GM12878 (cell line): ENCODE measurements around the gene DRD3. TPM values are rescaled to one million over a fixed set of nuclear protein-coding genes. Genes with fewer than 3 reads are reported as not detected.

Experiments used
- ATAC-seq: fragments of 200-7000 bp; cut with Tn5 transposase; 3 replicates; pipeline ENCODE4 v1.9.1; 2020; ENCODE audit warnings: mild to moderate bottlenecking, moderate library complexity
- BruUV-seq: library from RNA; stranded (reverse); fragments of 400-500 nt; replicated peaks from 2 replicates; lab custom pipeline; 2021; lab: Mats Ljungman, UMichigan
- CTCF ChIA-PET: fragments of 300-600 bp; sonication (Branson Sonifier 250); formaldehyde crosslinking; extraction: SDS; loops from one replicate; lab custom pipeline; 2021; ENCODE audit warnings: inconsistent platforms; lab: Yijun Ruan, JAX
- POLR2A ChIA-PET: fragments of 350-600 bp; formaldehyde crosslinking; extraction: SDS; loops from one replicate; lab custom pipeline; 2021; ENCODE audit warnings: inconsistent platforms; lab: Charles Lee
- RAD21 ChIA-PET: fragments of 300-600 bp; sonication (Branson Sonifier 250); formaldehyde crosslinking; loops from one replicate; lab custom pipeline; 2023; ENCODE audit warnings: antibody characterized with exemption; ENCODE audit not compliant: unreplicated experiment; lab: Charles Lee
- SMC1A ChIA-PET: fragments of 300-600 bp; sonication (Branson Sonifier 250); formaldehyde crosslinking; loops from one replicate; lab custom pipeline; 2023; ENCODE audit not compliant: unreplicated experiment, uncharacterized antibody; lab: Charles Lee
- DNase-seq: peaks from one replicate; pipeline ENCODE4 v3.0.0-alpha.2; 2011; ENCODE audit warnings: low read depth, low spot score
- FAIRE-seq: peaks from 3 replicates; lab custom pipeline; 2011; peaks lifted over from hg19 to GRCh38; lab: Jason Lieb, UNC
- H2AFZ ChIP-seq: 2 replicates; pipeline ENCODE4 v1.6.0; 2011; ENCODE audit warnings: low read depth, low read length, control low read depth; ENCODE audit not compliant: control insufficient read depth
- H3K27ac ChIP-seq: 2 replicates; pipeline ENCODE4 v1.5.1; 2011; ENCODE audit warnings: control low read depth; ENCODE audit not compliant: control insufficient read depth, insufficient read depth
- H3K27me3 ChIP-seq, 2 experiments: replicated peaks in 1 of 2; 2 replicates each; pipeline versions ENCODE4 v1.6.0 to v1.6.1; 2011; ENCODE audit warnings: low read length in 1 of 2; ENCODE audit not compliant: control insufficient read depth in 2 of 2, insufficient read depth in 2 of 2
- H3K36me3 ChIP-seq, 2 experiments: 2 replicates each; pipeline ENCODE4 v1.5.1; 2011; ENCODE audit warnings: low read length in 1 of 2; ENCODE audit not compliant: control insufficient read depth in 2 of 2, insufficient read depth in 2 of 2
- H3K4me1 ChIP-seq: 2 replicates; pipeline ENCODE4 v1.6.1; 2011; ENCODE audit warnings: mild to moderate bottlenecking, low read length, moderate library complexity, mixed read lengths; ENCODE audit not compliant: control insufficient read depth, insufficient read depth
- H3K4me2 ChIP-seq: 2 replicates; pipeline ENCODE4 v1.6.0; 2011; ENCODE audit warnings: control low read depth; ENCODE audit not compliant: control insufficient read depth, insufficient read depth
- H3K4me3 ChIP-seq: fragments of 200-600 bp; sonication (generic); 2 replicates; pipeline ENCODE4 v1.5.1; 2016
- H3K79me2 ChIP-seq: 2 replicates; pipeline ENCODE4 v1.6.0; 2011; ENCODE audit warnings: low read length; ENCODE audit not compliant: control insufficient read depth, insufficient read depth
- H3K9ac ChIP-seq: 2 replicates; pipeline ENCODE4 v1.8.0; 2011; ENCODE audit warnings: low read length, control low read depth, mixed read lengths; ENCODE audit not compliant: control insufficient read depth, insufficient read depth
- H3K9me3 ChIP-seq: replicated peaks from 3 replicates; pipeline ENCODE4 v1.5.1; 2011; ENCODE audit warnings: mild to moderate bottlenecking, low read length; ENCODE audit not compliant: control insufficient read depth, insufficient read depth
- H4K20me1 ChIP-seq: 2 replicates; pipeline ENCODE4 v1.6.0; 2011; ENCODE audit not compliant: control insufficient read depth, insufficient read depth
- CREM ChIP-seq: IDR thresholded peaks from 2 replicates; pipeline ENCODE4 v1.6.1; 2014; ENCODE audit warnings: antibody characterized with exemption, low read depth
- EGR1 ChIP-seq, 2 experiments: IDR thresholded peaks; 1 replicate in 1 of 2; 2 replicates in 1 of 2; pipeline ENCODE4 v1.6.1; 2011 to 2012; ENCODE audit warnings: low read depth in 2 of 2, low read length in 2 of 2, borderline replicate concordance in 1 of 2, mild to moderate bottlenecking in 1 of 2, moderate library complexity in 1 of 2
- GATAD2B ChIP-seq: fragments of 450-650 bp; conservative IDR thresholded peaks from 2 replicates; pipeline ENCODE4 v1.6.1; 2017; ENCODE audit warnings: low read depth, mild to moderate bottlenecking, moderate library complexity
- HDGF ChIP-seq: fragments of 450-650 bp; IDR thresholded peaks from 2 replicates; pipeline ENCODE4 v1.6.1; 2016; ENCODE audit warnings: antibody characterized with exemption
- RB1 ChIP-seq: fragments of 450-650 bp; formaldehyde crosslinking; IDR thresholded peaks from 2 replicates; pipeline ENCODE4 v1.6.1; 2017; ENCODE audit warnings: mild to moderate bottlenecking, borderline replicate concordance
- SREBF2 ChIP-seq: IDR thresholded peaks from 2 replicates; pipeline ENCODE4 v1.6.1; 2012; ENCODE audit warnings: mild to moderate bottlenecking, low read length
- TAF1 ChIP-seq: IDR thresholded peaks from 2 replicates; pipeline ENCODE4 v1.6.1; 2011; ENCODE audit warnings: mild to moderate bottlenecking, low read depth, low read length, borderline replicate concordance
- ZNF217 ChIP-seq: fragments of 450-650 bp; IDR thresholded peaks from 2 replicates; pipeline ENCODE4 v1.6.1; 2017; ENCODE audit warnings: antibody characterized with exemption, mild to moderate bottlenecking
- ZNF622 ChIP-seq: fragments of 450-650 bp; IDR thresholded peaks from 2 replicates; pipeline ENCODE4 v1.6.1; 2017; ENCODE audit warnings: mild to moderate bottlenecking, inconsistent platforms
- WGBS: methylation state at CpG from one replicate; pipeline ENCODE4 v1.1.6; 2016; ENCODE audit warnings: low lambda C conversion rate; ENCODE audit not compliant: insufficient replicate concordance, insufficient coverage; ENCODE audit errors: missing lambda C conversion rate; 5-methylcytosine and 5-hydroxymethylcytosine counted together
- in situ Hi-C: fragments of 300-500 bp; cut with MboI; formaldehyde crosslinking; loops from 9 replicates; pipeline ENCODE4 v1.14.3; 2018; ENCODE audit warnings: mixed read lengths
- intact Hi-C: fragments of 100-400 bp; cut with micrococcal nuclease; formaldehyde crosslinking; loops from one replicate; pipeline ENCODE4 v1.14.2; 2022; ENCODE audit not compliant: unreplicated experiment
- polyA plus RNA-seq, 11 experiments: library from polyadenylated mRNA; depleted of rRNA in 4 of 11; unstranded in 6 of 11; stranded (reverse) in 5 of 11; fragments of >200 nt; fragmentation: Nextera tagmentation in 4 of 11; fragmentation: Illumina TruSeq in 1 of 11; extraction: Ambion mirVana in 4 of 11; extraction: Trizol in 1 of 11; gene quantifications; 1 replicate in 1 of 11; 2 replicates in 10 of 11; pipeline versions ENCODE4 v1.2.1 to v1.2.3, GENCODE V29; 2011 to 2016; ENCODE audit warnings: inconsistent platforms in 2 of 11, missing spikeins in 2 of 11, low read depth in 1 of 11
- total RNA-seq, 4 experiments: library from RNA; depleted of rRNA in 3 of 4; stranded (reverse); fragments of >200 nt in 3 of 4; fragmentation: Illumina TruSeq in 1 of 4; extraction: Trizol in 1 of 4; gene quantifications; 2 replicates each; pipeline versions ENCODE4 v1.2.1 to v1.2.3, GENCODE V29; 2013 to 2021
- TF ChIP-seq, protein P1 (sequence below): fragments of 450-650 bp; IDR thresholded peaks from 2 replicates; pipeline ENCODE4 v1.6.1; 2018; ENCODE audit warnings: mild to moderate bottlenecking, low read depth, moderate library complexity; ENCODE audit not compliant: partially characterized antibody
- TF ChIP-seq, protein P2 (sequence below): fragments of 450-650 bp; IDR thresholded peaks from 2 replicates; pipeline ENCODE4 v1.6.1; 2017; ENCODE audit warnings: mild to moderate bottlenecking
- TF ChIP-seq, protein P3 (sequence below): fragments of 450-650 bp; IDR thresholded peaks from 2 replicates; pipeline ENCODE4 v1.6.1; 2017; ENCODE audit warnings: mild to moderate bottlenecking, moderate library complexity
- TF ChIP-seq, protein P4 (sequence below): IDR thresholded peaks from 2 replicates; pipeline ENCODE4 v1.6.1; 2012; ENCODE audit warnings: low read depth, low read length, improper control_type of control experiment

DRD3 gene
- total and polyA plus RNA-seq, 10 of the 15 experiments (the other 5 are each of a cell fraction or from before 2014, with no cell fraction given) = not detected

DNA sequence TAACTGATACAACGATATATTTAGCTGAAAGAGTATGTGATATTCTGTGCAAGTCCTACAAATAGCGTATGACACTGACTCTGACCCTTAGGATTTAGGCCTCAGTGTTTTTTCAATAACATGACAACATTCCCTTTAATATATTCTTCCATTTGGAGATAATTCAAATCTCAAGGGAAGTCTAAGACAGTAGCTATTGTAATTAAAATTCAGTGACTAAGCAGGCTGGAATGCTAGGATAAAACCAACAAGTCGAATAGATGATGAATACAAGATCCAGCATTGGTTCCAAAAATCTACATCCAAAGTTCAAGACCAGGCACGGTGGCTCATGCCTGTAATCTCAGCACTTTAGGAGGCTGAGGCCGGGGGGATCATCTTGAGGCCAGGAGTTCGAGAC, 66.2 kb downstream of the DRD3 start (continued):
- no peak for TF ChIP-seq ZNF622
- no peak for TF ChIP-seq GATAD2B
- TF ChIP-seq SREBF2 = no peak

DNA sequence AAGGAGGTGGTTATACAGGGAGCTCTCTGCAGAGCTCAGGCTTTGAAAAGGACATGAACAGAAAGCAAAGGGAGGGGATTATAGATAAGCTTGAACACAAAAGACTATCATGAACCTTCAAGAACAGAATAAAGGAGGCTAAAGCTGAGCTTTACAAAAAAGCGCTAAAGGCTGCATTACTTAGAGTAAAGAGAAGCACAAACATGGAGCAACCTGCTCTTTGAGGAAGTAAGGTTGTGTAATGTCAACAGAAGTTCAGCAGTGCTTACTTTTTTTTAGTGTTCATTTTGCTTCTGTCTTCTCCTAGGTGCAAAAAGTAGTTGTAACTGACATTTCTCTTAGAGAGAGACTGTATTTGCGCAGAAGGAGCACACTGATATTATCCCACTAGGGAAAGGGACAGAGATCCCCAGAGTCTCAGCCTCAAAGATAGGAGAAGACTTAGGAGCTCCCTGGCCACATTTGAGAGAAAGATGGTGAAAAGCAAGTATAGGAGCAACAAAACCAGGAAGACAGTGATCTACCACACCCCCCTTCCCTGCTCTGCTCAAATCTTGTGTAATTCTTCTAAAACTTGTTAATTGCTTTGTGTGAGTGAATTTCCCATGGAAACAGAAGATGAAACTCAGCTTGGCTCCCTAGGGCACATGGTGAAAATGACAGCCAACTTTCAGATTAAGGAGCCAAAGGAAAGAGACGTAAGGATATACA, 67.6 kb downstream of the DRD3 start:
- Histone ChIP-seq H3K79me2 (no peaks in the 10 kb centered on the region), H4K20me1 (no peaks in the 10 kb centered on the region), H2AFZ (no peak overlapping the region), H3K36me3 (no peaks in the 10 kb centered on the region), H3K9ac (no peak overlapping the region), H3K4me1 (no peaks in the 10 kb centered on the region), H3K27me3 (no peaks in the 10 kb centered on the region; a peak in 1 of 4 replicates), H3K4me2 (no peak overlapping the region), H3K27ac (no peak overlapping the region), H3K9me3 (no peaks in the 10 kb centered on the region), H3K4me3 (no peak overlapping the region)
- in situ Hi-C loops = no loop called here
- intact Hi-C loops = no loop called here
- CTCF ChIA-PET = no interaction called here
- no peak for FAIRE-seq
- 31% methylated on average over 3 of the region's 3 CpGs for WGBS
- RAD21 ChIA-PET = no interaction called here
- no TSS peak for BruUV-seq
- no peak for ATAC-seq
- POLR2A ChIA-PET = no interaction called here
- SMC1A ChIA-PET = no interaction called here
- no peak for DNase-seq
- TF ChIP-seq, protein P1, sequence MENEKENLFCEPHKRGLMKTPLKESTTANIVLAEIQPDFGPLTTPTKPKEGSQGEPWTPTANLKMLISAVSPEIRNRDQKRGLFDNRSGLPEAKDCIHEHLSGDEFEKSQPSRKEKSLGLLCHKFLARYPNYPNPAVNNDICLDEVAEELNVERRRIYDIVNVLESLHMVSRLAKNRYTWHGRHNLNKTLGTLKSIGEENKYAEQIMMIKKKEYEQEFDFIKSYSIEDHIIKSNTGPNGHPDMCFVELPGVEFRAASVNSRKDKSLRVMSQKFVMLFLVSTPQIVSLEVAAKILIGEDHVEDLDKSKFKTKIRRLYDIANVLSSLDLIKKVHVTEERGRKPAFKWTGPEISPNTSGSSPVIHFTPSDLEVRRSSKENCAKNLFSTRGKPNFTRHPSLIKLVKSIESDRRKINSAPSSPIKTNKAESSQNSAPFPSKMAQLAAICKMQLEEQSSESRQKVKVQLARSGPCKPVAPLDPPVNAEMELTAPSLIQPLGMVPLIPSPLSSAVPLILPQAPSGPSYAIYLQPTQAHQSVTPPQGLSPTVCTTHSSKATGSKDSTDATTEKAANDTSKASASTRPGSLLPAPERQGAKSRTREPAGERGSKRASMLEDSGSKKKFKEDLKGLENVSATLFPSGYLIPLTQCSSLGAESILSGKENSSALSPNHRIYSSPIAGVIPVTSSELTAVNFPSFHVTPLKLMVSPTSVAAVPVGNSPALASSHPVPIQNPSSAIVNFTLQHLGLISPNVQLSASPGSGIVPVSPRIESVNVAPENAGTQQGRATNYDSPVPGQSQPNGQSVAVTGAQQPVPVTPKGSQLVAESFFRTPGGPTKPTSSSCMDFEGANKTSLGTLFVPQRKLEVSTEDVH = no peak
- TF ChIP-seq TAF1 (no peak), ZNF217 (no peak), CREM (no peak), HDGF (no peak), EGR1 (IDR thresholded peaks at IDR 0.05; ENCODE audit: borderline replicate concordance in 1 of 2, low read depth in 2 of 2, low read length in 2 of 2) (no peak), RB1 (no peak)
- TF ChIP-seq, protein P2, sequence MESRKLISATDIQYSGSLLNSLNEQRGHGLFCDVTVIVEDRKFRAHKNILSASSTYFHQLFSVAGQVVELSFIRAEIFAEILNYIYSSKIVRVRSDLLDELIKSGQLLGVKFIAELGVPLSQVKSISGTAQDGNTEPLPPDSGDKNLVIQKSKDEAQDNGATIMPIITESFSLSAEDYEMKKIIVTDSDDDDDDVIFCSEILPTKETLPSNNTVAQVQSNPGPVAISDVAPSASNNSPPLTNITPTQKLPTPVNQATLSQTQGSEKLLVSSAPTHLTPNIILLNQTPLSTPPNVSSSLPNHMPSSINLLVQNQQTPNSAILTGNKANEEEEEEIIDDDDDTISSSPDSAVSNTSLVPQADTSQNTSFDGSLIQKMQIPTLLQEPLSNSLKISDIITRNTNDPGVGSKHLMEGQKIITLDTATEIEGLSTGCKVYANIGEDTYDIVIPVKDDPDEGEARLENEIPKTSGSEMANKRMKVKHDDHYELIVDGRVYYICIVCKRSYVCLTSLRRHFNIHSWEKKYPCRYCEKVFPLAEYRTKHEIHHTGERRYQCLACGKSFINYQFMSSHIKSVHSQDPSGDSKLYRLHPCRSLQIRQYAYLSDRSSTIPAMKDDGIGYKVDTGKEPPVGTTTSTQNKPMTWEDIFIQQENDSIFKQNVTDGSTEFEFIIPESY = no peak
- TF ChIP-seq, protein P3, sequence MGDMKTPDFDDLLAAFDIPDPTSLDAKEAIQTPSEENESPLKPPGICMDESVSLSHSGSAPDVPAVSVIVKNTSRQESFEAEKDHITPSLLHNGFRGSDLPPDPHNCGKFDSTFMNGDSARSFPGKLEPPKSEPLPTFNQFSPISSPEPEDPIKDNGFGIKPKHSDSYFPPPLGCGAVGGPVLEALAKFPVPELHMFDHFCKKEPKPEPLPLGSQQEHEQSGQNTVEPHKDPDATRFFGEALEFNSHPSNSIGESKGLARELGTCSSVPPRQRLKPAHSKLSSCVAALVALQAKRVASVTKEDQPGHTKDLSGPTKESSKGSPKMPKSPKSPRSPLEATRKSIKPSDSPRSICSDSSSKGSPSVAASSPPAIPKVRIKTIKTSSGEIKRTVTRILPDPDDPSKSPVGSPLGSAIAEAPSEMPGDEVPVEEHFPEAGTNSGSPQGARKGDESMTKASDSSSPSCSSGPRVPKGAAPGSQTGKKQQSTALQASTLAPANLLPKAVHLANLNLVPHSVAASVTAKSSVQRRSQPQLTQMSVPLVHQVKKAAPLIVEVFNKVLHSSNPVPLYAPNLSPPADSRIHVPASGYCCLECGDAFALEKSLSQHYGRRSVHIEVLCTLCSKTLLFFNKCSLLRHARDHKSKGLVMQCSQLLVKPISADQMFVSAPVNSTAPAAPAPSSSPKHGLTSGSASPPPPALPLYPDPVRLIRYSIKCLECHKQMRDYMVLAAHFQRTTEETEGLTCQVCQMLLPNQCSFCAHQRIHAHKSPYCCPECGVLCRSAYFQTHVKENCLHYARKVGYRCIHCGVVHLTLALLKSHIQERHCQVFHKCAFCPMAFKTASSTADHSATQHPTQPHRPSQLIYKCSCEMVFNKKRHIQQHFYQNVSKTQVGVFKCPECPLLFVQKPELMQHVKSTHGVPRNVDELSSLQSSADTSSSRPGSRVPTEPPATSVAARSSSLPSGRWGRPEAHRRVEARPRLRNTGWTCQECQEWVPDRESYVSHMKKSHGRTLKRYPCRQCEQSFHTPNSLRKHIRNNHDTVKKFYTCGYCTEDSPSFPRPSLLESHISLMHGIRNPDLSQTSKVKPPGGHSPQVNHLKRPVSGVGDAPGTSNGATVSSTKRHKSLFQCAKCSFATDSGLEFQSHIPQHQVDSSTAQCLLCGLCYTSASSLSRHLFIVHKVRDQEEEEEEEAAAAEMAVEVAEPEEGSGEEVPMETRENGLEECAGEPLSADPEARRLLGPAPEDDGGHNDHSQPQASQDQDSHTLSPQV = no peak
- TF ChIP-seq, protein P4, sequence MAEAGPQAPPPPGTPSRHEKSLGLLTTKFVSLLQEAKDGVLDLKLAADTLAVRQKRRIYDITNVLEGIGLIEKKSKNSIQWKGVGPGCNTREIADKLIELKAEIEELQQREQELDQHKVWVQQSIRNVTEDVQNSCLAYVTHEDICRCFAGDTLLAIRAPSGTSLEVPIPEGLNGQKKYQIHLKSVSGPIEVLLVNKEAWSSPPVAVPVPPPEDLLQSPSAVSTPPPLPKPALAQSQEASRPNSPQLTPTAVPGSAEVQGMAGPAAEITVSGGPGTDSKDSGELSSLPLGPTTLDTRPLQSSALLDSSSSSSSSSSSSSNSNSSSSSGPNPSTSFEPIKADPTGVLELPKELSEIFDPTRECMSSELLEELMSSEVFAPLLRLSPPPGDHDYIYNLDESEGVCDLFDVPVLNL = no peak
